PC-9 (cell line): ENCODE results near the gene FBXO45.

ENCODE experiments used
- CTCF ChIP-seq: fragments of 200-600 bp; sonication (generic); conservative IDR thresholded peaks from 2 replicates; pipeline ENCODE4 v1.6.1; 2017; ENCODE audit warnings: mixed run types, antibody characterized with exemption, mild to moderate bottlenecking, moderate library complexity
- EZH2 ChIP-seq: fragments of 200-600 bp; sonication (generic); IDR thresholded peaks from 2 replicates; pipeline ENCODE4 v1.8.0; 2017; ENCODE audit warnings: antibody characterized with exemption, low read depth

GRCh38 chr3:196627918-196628231 is 59.4 kb downstream of the FBXO45 start:
- TF ChIP-seq CTCF = no peak
- no peak for TF ChIP-seq EZH2
